ENCODE measurements around the gene ARHGAP8.

DNA sequence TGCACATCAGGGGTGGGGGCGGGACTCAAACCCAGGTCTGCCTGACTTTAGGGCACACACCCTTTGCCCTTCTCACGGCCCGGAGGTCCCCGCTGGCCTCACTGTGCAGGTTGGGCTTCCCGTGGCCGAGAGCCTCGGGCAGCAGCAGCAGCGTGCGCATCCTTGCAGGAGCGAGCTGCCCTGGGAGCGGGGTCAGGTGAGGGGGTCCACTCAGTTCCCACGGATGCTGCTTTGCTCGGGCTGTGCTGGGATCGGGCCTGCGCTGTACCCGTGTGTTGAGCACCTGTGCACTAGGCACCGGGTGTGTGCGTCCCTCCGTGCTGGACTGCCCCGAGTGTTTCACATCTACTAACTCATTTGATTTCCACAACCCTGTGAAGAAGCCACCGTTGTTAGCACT lies 25.2 kb upstream of the ARHGAP8 start:
- TF ChIP-seq, protein P1, sequence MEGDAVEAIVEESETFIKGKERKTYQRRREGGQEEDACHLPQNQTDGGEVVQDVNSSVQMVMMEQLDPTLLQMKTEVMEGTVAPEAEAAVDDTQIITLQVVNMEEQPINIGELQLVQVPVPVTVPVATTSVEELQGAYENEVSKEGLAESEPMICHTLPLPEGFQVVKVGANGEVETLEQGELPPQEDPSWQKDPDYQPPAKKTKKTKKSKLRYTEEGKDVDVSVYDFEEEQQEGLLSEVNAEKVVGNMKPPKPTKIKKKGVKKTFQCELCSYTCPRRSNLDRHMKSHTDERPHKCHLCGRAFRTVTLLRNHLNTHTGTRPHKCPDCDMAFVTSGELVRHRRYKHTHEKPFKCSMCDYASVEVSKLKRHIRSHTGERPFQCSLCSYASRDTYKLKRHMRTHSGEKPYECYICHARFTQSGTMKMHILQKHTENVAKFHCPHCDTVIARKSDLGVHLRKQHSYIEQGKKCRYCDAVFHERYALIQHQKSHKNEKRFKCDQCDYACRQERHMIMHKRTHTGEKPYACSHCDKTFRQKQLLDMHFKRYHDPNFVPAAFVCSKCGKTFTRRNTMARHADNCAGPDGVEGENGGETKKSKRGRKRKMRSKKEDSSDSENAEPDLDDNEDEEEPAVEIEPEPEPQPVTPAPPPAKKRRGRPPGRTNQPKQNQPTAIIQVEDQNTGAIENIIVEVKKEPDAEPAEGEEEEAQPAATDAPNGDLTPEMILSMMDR (conservative IDR thresholded peaks at IDR 0.05 in 1 of 2, IDR thresholded peaks at IDR 0.05 in 1 of 2; ENCODE audit: extremely low read depth in 1 of 2, insufficient read depth in 1 of 2, low read depth in 1 of 2, low read length in 2 of 2), result no peak
- TF ChIP-seq EZH2 (IDR thresholded peaks at IDR 0.05; ENCODE audit: borderline replicate concordance, low read length), result no peak

Data from mammary epithelial cell (primary cell).